Kasumi-1 (cell line): Measurements from ENCODE around the gene HDHD2.
A peak's percentile ranks its signal among the peaks of the same experiment; 100 is the strongest.
"Not testable (repeated sequence)": the region's sequence is repeated elsewhere in the genome, so short reads cannot be mapped to it uniquely, and the experiment has no call there.

Source experiments
- DNase-seq, 2 experiments: peaks; one replicate each; lab custom pipeline; 2025; lab: John Stamatoyannopoulos, UW

Gene HDHD2, protein sequence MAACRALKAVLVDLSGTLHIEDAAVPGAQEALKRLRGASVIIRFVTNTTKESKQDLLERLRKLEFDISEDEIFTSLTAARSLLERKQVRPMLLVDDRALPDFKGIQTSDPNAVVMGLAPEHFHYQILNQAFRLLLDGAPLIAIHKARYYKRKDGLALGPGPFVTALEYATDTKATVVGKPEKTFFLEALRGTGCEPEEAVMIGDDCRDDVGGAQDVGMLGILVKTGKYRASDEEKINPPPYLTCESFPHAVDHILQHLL

DNA sequence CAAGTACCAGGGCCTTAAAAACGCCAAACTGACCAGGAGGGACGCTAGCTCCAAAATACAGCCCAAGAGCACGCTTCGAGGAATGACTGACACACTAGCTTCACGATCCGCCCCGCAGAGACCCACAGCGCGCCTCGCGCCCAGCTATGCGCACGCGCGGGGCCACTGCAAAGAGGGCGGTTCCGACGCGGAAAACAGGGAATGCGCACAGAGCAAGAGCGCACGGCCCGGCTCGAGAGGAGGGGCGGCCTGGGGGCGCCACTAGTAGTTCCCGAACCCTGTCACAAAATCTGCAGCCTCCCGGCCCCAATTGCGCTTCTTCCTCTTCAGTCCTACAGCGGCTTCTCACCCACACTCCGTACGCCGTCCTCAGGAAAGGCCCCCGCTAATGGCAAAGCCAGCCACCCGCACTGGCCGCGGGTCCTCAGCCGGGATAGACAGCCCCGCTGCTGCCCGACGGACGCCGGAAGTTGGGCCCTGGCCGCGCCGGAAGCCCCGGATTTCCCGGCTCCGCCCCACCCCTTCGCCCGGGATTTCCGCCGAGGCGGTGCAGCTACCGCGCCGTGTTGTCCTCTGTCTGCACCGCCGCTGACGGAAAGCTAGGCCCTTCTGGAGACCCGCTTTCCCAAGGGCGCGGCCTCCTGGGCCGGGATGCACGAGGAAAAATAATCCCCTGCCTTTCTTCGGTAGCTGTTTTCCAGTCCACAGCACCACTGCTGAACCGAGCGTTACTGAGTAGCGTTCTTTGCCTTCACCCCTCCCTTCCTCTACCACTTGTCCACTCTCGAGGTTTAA is at the start of gene HDHD2:
HDHD2 (minus strand) TSS at position 472 of the 795 bp plus-strand sequence. CDS start 14,061 bp downstream, outside the sequence.
- DNase-seq: peak; percentile 81 to 85

DNA sequence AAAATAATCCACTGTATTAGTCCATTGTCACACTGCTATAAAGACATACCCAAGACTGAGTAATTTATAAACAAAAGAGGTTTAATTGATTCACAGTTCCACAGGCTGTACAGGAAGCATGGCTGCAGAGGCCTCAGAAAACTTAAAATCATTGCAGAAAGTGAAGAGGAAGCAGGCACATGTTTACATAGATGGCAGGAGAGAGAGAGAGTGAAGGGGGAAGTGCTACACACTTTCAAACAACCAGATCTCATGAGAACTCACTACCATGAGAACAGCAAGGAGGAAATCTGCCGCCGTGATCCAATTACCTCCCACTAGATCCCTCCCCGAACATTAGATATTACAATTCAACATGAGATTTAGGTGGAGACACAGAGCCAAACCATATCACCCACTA is 45.7 kb upstream of the HDHD2 start:
- peak in 1 of 2 experiments; percentile 24 for DNase-seq

DNA sequence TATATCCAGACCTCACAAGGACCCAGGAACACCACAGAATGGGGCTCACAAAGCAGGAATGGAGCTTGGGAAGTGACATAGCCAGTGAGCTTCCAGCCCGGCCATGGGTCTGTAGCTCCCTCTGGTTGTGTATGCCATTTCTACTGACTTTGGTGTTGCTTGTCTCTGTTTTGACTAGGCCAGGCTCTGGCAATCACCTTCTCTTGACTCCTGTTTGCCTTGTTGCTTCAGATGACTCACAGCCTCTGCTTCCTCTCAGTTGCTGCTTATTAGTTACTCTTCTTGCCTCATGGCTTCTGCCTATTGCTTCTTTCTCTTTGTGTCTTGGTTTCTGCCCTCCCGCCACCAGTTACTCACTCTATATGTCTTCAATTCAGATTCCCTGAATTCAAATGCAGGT is 41.7 kb upstream of the HDHD2 start:
- no peak for DNase-seq

DNA sequence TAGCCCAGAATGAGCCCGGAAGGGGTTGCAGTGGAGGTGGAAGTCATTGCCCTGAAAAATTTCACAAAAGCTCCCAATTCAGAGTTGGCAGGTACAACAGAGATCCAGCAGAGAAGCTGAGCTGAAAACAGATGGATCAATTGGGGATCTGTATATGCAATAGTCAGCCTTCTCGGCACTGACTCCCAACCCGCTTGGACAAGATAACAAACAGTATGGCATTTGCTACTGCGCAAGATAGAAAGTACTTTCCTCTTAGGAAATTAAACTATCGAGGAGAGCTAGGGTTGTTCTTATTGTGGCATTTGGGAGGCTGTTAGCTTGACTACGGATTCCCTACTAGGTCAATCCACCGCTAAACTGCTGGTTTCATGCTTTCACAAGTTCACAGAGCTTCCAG is 37.4 kb upstream of the HDHD2 start:
- no peak for DNase-seq

DNA sequence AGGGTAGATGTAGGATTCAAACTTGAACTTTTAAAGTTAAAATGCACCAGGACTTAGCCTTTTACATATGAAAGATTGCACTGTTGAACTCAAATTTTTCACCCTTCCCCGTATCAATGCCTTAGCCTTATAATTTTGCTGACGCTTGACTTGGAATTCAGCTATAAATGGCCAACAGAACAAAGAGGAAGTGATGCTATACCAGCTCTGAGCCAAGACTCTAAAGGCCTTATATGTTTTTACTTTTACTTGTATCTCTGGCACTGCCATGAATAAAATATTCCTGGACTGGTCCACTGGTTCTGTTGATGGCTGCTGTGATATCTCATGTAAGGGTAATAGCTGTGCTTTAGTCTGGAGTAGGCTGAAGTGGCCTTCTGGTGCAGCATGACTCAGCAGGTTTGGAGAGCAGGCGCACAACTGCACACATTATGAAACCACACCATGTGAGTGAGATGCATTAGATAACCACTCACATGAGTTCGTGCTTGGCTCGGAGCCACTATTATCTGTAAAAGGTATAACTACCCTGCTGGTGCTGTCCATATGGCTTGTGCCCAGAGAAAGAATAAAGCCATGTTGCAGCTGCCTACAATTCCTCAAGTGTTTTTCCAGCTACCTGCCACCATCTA is 34.2 kb upstream of the HDHD2 start:
- DNase-seq: no peak

DNA sequence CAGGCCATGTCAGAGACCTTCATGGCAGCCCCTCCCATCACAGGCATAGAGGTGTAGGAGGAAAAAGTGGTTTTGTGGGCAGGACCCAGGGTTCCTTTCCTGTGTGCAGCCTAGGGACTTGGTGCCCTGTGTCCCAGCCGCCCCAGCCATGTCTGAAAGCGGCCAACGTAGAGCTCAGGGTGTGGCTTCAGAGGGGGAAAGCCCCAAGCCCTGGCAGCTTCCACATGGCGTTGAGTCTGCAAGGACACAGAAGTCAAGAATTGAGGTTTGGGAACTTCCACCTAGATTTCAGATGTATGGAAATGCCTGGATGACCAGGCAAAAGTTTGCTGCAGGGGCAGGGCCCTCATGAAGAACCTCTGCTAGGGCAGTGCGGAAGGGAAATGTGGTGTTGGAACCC is 31.9 kb upstream of the HDHD2 start:
- DNase-seq: not testable (repeated sequence)

DNA sequence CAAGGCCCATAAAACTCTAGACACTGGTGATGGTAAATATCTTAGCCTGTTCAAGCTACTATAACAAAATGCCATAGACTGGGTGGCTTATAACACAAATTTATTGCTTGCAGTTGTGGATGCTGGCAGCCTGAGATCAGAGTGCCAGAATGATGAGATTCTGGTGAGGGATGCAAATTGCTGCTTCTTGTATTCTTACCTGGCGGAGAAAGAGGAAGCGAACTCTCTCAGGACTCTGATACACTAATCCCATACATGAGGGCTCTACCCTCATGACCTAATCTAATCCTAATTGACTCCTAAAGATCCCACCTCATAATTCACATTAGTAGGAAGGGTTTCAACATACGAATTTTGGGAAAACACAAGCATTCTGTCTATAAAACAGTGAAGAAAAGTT is 30.5 kb upstream of the HDHD2 start:
- DNase-seq: no peak

DNA sequence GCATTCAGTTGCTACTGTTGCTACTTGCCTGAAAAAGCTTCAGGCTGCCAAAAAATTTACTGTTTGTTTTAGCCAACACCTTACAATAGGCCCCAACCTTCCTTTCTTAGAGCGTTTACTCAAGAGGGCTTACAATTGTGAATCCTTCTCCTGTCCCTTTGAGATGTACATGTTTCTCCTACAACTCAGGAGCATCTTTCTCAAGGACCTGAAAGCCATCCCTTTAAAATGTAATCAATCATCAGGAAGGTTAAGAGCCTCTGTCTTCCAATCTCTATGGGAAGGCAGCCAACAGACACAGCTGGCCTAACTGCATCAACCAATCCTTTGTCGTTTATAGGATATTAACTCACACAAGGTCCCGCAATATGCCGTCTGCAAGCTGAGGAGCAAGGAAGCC is 29.2 kb upstream of the HDHD2 start:
- DNase-seq: no peak

DNA sequence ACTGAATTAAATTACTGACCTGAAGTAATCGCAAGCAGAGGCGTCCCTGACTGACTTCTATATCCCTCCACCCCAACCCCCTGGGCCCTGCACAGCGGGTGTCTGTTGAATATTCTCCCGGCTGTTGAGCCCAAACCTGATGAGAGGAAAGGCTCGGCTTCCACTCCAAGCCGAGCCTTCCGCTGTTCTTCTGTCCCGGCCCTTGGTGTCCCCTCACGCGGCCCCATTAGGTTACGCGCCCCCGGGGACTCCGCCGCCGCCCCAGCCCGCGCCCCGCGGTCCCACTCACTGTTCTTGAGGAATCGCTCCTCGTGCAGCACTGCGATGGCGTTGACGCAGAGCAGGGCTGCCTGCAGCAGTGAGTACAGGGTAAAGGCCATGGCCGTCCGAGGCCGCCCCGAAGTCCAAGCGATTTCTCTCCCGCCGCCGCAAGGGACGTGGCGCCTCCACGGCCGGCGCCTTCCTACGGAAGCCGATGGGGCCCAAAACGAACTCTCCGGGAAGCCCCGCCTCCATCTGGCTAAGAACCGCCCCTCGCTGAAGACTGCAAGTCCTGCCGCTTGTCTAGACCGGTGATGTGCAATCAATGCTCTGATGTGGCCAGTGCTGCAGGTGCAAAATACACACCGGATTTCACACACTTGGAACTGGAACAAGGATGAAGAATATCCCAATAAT is 25.7 kb upstream of the HDHD2 start, which contains the start of gene IER3IP1:
IER3IP1 (minus strand) TSS at position 467 of the 678 bp plus-strand sequence; CDS start at position 380, 87 bp downstream.
- peak; percentile 85 to 92 for DNase-seq

DNA sequence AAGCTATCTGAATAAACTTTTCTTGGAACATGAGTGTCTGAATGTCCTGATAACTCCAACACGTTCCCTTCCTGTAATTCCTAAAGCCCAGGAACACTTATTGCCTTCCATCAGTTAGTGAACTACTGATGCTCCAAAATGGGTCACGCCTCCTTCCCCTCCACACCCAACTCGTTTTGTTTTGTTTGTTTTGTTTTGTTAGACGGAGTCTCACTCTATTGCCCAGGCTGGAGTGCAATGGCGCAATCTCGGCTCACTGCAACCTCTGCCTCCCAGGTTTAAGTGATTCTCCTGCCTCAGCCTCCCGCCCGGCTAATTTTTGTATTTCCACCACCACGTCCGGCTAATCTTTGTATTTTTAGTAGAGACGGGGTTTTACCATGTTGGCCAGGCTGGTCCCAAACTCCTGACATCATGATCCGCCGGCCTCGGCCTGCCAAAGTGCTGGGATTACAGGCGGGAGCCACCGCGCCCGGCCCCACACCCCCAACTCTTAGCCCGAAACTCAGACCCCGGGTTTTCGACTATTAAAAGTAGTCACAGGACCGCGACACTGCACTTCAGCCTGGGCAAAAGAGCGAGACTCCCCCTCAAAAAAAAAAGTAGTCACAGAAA is 25.1 kb upstream of the HDHD2 start:
- no peak for DNase-seq

DNA sequence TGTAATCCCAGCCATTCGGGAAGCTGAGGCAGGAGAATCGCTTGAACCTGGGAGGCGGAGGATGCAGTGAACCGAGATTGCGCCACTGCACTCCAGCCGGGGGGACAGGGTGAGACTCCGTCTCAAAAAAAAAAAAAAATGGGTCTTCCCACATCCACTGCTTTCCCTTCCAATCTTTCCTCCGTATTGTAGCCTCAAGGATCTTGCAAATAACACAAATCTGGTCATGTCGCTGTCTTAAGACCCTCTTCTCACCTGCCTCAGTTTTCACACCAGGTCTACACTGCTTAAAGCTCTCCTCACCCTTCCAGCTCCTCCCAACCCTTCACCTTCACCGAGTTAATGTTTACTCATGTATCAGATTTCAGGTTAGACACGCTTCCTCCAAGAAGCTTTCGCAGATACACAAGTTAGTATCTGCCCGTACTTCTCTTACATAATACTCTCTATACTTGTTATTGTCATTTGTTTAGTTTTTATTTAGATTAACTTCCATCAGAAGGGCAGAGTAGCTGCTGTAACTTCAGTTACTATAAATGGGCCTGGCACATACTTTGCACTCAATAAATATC is 24.3 kb upstream of the HDHD2 start:
- no peak for DNase-seq

DNA sequence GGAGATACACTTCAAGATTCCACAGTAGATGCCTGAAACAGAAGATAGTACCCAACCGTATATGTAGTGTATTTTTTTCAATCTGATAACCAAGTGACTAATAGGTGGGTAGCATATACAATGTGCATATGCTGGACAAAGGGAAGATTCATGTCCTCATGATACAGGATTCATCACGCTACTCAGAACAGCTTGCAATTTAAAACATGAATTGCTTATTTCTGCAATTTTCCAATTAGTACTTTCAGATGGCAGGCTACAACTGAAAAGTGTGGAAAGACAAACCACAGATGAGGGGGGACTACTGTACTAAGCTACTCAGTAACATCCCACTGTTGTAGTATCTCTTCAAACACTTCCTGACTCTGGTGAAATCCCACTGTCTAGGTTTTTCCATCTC is 22.2 kb upstream of the HDHD2 start:
- no peak for DNase-seq

DNA sequence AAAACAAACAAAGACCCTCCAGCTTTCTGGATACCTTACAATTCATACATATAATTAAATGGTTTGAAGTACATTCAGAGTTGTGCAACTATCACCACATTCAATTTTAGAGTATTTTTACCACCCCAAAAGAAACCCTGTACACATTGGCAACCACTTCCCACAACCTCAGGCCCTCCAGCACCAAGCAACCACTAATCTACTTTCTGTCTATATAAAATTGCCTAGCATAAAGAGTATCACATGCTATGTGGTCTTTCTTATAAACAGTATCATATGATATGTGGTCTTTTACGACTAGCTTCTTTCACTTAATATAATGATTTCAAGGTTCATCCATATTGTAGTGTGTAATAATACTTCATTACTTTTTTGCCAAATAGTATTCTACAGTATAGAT is 18.6 kb upstream of the HDHD2 start:
- no peak for DNase-seq

DNA sequence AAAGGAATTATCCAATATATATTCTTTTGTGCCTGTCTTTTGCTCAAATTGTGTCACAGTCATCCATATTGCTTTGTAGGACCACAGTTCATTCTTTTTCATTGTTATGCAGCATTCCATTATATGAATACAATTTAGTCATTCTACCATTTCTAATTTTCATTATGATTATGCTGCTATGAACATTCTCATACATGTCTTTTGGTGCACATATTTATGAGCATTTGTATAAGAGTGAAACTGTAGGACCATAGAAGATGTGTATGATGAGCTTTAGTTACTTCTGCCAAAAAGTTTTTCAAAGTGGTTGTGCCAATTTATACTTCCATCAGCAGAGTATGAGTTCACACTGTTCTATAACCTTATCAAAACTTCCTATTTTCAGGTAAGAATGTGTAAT is 18.2 kb upstream of the HDHD2 start:
- DNase-seq: no peak

DNA sequence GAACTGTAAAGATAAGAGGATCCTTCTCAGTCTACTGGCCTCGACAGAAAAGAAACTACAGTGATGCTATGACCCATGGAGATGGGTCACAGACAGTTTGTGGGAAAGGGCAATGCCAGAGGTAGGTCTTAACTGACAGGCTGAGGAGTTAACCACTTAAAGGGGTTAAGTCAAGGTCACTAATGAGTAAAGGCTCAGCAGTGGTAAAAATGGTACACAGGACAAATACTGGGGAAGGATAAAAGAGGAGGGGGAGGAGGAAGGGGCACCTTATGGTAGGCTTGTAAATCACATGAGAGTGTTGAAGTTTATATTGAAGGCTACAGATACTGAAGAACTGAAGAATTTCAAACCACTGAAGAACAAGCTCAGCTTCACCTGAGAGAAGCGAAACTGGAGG is 16.0 kb upstream of the HDHD2 start:
- no peak for DNase-seq

DNA sequence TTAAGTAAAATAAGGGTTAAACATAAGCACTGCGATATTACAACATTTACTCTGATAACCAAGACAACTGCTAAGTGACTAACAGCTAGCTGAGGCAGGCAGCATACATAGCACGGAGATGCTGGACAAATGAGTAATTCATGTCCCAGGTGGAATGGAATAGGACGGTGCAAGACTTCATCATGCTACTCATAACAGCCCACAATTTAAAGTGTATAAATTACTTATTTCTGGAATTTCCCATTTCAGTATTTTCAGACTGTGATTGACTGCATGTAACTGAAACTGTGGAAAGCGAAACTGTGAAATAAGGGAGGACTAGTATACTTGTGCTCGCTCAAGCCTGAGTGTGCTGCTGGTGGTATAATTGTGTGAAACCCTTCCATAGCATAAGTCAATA is 12.9 kb upstream of the HDHD2 start:
- no peak for DNase-seq

DNA sequence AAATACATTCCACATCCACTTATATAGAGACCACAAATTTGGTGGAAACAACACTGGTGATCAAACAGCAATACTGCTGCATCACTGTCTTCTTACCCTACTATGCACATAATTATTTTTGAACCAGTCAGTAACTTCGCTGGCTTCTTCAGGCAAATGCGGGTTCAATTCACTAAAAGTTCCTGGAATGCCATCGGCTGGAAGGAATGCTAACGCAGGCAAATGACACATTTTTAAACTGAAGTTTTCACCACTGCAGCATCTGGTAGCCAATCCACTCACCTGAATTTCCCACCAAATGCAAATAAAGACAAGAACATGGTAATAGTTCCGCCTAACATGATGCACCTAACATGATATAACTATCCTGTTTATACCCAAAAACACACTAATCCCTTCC is 10.0 kb upstream of the HDHD2 start:
- no peak for DNase-seq

DNA sequence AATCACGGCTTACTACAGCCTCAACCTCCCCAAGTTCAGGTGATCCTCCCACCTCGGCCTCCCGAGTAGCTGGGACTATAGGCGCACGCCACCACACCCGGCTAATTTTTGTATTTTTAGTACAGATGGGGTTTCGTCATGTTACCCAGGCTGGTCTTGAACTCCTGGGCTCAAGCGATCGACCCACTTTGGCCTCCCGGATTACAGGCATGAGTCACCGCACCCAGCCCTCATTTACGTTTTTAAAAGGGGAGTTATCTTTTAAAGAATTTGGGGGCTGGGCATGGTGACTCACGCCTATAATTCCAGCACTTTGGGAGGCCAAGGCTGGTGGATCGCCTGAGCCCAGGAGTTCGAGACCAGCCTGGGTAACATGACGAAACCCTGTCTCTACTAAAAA is 8.1 kb upstream of the HDHD2 start:
- not testable (repeated sequence) for DNase-seq

DNA sequence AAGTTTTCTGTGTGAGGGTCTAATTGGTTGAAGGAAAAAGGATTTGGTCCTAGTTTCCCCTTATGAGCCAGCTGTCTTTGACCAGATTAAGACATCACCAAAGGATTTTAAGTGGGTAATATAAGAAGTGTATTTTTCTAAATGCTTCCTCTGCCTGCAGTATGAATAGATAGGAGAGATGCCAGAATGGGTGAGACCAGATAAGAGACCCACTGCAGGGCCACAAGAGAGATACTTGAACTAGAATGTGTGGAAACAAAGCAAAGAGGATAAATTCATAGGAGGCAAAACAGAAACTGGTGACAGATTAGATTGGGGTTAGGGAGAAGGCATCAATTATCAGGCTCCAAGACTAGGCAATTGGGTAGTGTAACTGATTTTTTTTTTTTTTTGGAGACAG is 1.1 kb upstream of the HDHD2 start:
- DNase-seq: peak in 1 of 2 experiments; percentile 23

DNA sequence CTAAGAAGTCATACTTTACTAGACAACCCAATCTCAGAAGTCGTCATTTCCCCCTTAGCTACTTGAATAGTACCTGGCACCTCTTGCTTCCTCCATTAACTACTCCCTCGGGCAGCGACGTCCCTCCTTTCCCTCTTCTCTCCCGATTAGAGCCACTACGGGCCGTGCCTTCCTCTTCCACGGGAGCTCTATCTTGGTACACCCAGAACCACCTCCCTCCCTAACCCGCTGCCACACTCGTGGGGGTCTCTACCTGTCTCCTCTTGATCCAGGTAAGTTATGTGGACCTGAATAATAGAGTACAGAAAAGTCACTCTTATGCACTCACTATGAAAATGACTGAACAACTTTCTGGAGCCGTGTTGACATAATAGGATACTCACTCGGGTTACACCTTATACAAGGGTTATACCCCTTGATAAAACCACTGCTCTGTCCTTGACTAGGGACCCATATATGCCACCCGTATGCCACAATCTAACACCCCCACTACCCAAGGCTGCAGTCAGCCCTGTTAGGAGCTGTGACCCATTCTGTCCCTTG is 595 bp upstream of the HDHD2 start:
- DNase-seq: peak; percentile 46 to 67

DNA sequence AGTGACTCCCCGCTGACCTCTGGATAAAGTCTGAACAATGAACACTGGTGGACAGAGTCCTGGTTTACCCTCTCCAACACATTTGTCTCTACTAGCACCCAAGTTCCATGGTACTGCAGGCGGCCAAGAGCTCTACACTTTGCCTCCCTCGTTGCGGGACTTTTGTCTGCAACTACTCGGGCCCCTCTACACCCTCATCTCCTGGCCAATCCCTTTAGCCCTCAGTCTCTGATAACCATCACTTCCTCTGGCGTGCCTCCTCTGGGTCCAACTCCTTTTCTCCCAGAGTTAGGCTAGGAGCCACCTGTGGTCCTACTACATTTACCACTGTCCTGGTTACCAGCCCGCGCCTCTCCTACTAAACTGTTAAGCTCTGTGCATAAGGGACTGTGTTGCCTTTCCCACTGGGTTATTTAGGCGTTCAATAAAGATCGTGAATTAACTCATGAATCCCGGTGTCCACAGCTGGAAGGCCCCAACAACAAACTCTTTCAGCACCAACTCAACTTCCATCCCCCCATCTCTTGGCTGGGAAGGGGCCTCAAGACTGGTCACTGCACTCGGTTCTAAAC is 757 bp downstream of the HDHD2 start:
- peak; percentile 38 to 51 for DNase-seq
